H1 (cell line): Measurements from ENCODE around the gene TRIM41. TPM values are rescaled to one million over a fixed set of nuclear protein-coding genes. Genes with fewer than 3 reads are reported as not detected.

Source experiments
- BCL11A ChIP-seq, 2 experiments: IDR thresholded peaks; one replicate each; pipeline ENCODE4 v1.6.1; 2011; ENCODE audit warnings: low read depth in 2 of 2, low read length in 2 of 2, mild to moderate bottlenecking in 2 of 2
- CHD7 ChIP-seq: fragments of 300-600 bp; sonication (generic); IDR thresholded peaks from 2 replicates; pipeline ENCODE4 v1.7.1; 2012; ENCODE audit warnings: low read length, moderate library complexity, mild to moderate bottlenecking, inconsistent platforms; ENCODE audit not compliant: insufficient replicate concordance
- SAP30 ChIP-seq: fragments of 300-600 bp; sonication (generic); IDR thresholded peaks from 2 replicates; pipeline ENCODE4 v1.7.1; 2012; ENCODE audit warnings: low read length, moderate library complexity, mild to moderate bottlenecking, inconsistent platforms; ENCODE audit not compliant: insufficient read depth, insufficient replicate concordance
- SP4 ChIP-seq: IDR thresholded peaks from 2 replicates; pipeline ENCODE4 v1.6.1; 2012; ENCODE audit warnings: low read length, inconsistent platforms
- TAF1 ChIP-seq: IDR thresholded peaks from 2 replicates; pipeline ENCODE4 v1.6.1; 2011; ENCODE audit warnings: mild to moderate bottlenecking, low read depth, low read length
- TCF12 ChIP-seq: IDR thresholded peaks from 2 replicates; pipeline ENCODE4 v1.6.1; 2011; ENCODE audit warnings: low read depth, mild to moderate bottlenecking, low read length
- polyA plus RNA-seq, 7 experiments: library from polyadenylated mRNA; depleted of rRNA in 3 of 7; stranded (reverse) in 5 of 7; unstranded in 2 of 7; fragments of >200 nt in 5 of 7; fragments of 200-250 nt in 2 of 7; gene quantifications; 1 replicate in 5 of 7; 2 replicates in 1 of 7; 4 replicates in 1 of 7; pipeline versions ENCODE4 v1.2.1 to v1.2.3, GENCODE V29; 2011 to 2013; ENCODE audit warnings: missing spikeins in 2 of 7, mixed read lengths in 2 of 7
- total RNA-seq: library from RNA; stranded (reverse); fragmentation: NEBNext Ultra II Directional; extraction: Animal tissue kit (Norgen Biotek cat#: 25700); gene quantifications from 2 replicates; pipeline ENCODE4 v1.2.1, GENCODE V29; 2021

The TRIM41 gene
- total and polyA plus RNA-seq, 2 of the 8 experiments (the other 6 are each of a cell fraction or from before 2014, with no cell fraction given), result 12.9 to 21.6 TPM

- TF ChIP-seq CHD7 (no peak), SP4 (no peak), TAF1 (no peak), TCF12 (no peak), BCL11A (IDR thresholded peaks at IDR 0.05; ENCODE audit: low read depth in 2 of 2, low read length in 2 of 2) (no peak), SAP30 (no peak)
- TF ChIP-seq, all 59 proteins: peak for 0
Observed at GRCh38 chr5:181259974-181260719, 37.1 kb downstream of the TRIM41 start (continued).
